Hepatic stellate cell (primary cell): ENCODE measurements around the gene ASPHD1.
A peak's percentile ranks its signal among the peaks of the same experiment; 100 is the strongest.

ENCODE experiments used
- DNase-seq: peaks from one replicate; pipeline ENCODE4 v3.0.0; 2011; ENCODE audit warnings: low spot score

ASPHD1 gene

DNA sequence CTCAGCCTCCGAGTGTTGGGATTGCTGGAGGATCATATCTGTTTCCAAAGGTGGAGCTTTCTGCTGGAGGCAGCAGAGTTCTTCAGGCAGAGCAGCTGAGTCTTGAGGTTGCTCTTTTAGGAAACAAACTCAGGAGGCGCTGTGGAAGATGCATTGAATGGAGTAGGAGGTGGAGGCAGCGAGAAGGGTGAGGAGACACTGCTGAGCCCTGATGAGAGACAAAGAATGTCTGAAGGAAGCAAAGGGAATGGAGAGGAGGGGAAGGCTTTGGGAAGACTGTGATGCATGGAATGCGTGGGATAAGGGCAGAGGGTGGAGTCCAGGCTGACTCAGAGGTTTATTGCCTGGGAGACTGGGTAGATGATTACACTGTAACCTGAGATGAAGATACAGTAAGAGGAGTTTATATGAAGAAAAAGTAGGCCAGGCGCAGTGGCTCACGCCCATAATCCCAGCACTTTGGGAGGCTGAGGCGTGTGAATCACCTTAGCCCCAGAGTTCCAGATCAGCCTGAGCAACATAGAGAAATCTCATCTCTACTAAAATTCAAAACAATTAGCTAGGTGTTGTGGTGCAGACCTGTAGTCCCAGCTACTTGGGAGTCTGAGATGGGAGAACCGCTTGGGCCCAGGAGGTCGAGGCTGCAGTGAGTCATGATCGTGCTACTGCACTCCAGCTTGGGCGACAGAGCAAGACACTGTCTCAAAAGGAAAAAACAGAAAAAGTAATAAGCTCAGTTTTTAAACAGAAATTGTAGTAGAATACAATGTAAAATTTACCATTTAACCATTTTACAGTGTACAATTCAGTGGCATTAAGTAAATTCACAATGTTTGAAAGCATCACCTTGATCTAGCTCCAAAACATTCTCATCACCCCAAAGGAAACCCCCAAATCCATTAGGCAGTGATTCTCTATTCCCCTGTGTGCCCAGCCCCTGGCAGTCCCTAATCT lies 43.8 kb downstream of the ASPHD1 start:
- peak; percentile 86 for DNase-seq

DNA sequence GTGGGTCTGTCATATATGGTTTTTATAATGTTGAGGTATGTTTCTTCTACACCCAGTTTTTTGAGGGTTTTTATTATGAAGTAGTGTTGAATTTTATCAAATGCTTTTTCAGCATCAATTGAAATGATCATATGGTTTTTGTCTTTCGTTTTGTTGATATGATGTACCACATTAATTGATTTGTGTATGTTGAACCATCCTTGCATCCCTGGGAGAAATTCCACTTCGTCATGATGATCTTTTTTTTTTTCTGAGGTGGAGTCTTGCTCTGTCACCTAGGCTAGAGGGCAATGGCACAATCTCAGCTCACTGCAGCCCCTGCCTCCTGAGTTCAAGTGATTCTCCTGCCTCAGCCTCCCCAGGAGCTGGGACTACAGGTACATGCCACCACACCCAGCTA lies 47.6 kb downstream of the ASPHD1 start:
- DNase-seq, result no peak

DNA sequence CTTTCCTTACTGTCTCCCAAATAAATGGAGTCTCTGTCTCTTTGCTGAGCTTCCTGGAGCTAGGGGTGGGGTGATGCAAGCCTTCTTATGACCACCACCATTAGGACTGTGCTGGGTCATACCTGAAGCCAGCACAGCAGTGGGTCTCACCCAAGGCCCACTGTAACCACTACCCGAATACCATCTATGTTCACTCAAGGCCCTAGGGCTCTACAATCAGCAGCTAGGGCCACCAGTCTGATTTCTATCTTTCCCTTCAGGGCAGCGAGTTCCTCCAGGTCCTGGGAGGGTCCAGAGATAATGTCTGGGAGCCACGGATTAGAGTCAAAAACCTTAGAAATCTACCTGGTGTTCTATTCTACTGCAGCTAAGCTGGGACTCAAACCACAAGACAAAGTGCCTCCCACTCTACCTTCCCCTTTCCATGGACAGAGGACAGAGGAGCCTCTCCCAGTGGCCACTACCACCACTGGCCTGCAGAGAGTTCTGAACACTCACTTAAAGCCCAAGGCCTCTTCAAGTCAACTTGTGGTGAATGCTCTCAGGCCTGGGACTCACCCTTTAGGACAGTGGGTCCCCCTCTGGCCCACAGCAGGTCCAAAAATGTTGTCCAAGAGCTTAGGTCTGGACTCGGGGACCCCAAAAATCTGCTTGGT lies 50.6 kb downstream of the ASPHD1 start:
- no peak for DNase-seq

DNA sequence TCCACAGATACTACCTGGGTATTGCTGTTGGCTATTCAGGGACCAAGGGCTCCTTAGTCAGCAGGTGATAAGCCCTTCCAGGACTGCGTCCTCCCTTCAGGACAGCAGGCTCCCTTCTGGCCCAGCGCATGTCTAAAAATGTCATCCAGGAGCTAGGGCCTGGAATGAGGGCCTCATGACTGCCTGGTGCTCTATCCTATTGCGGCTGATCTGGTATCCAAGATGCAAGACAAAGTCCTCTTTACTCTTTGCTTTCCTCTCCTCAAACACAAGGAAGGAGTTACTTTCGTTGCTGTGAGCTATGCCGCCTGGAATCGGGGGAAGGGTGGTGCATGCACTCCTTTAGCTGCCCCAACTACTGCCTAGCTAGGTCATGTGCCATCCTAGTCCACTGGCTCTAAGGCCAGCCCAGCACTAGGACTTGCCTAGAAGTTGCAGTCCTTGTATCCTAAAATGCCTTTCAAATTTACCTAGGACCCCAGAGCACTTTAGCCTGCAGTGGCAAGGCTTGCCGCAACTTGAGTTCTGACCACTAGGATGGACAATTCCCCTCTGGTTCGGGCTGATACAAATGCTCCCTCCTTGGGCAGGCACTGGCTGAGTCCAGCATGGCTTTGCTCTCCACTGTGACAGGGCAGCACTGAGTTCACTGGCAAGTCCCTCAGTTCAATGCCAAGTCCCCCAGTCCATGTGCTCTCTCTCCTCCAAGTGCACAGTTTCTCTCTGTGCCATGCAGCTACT lies 51.5 kb downstream of the ASPHD1 start:
- DNase-seq, result no peak
